PFSK-1 (cell line): ENCODE measurements around the gene DAAM2.

Source experiments
- FOXP2 ChIP-seq: optimal IDR thresholded peaks from 2 replicates; pipeline ENCODE3; 2011; ENCODE audit warnings: borderline replicate concordance, control low read depth, inconsistent platforms; ENCODE audit not compliant: insufficient read depth; ENCODE audit errors: extremely low read length, extremely low read depth
- POLR2AphosphoS5 ChIP-seq: IDR thresholded peaks from 2 replicates; pipeline ENCODE4 v1.6.1; 2012; ENCODE audit warnings: low read depth, mild to moderate bottlenecking, control low read depth, low read length, moderate library complexity
- SIN3A ChIP-seq: IDR thresholded peaks from 2 replicates; pipeline ENCODE4 v1.6.1; 2012; ENCODE audit warnings: mild to moderate bottlenecking, low read length, moderate library complexity, borderline replicate concordance; ENCODE audit not compliant: insufficient read depth
- TAF1 ChIP-seq: IDR thresholded peaks from 2 replicates; pipeline ENCODE4 v1.6.1; 2012; ENCODE audit warnings: low read length, control low read depth, borderline replicate concordance; ENCODE audit not compliant: insufficient read depth
- TF ChIP-seq, protein P1 (sequence below), 2 experiments: IDR thresholded peaks; 2 replicates each; pipeline versions ENCODE4 v1.6.1 to v1.8.0; 2011 to 2012; ENCODE audit warnings: low read depth in 2 of 2, low read length in 2 of 2, control low read depth in 1 of 2, inconsistent platforms in 1 of 2, mild to moderate bottlenecking in 1 of 2, moderate library complexity in 1 of 2; ENCODE audit not compliant: insufficient read depth in 1 of 2

DAAM2 gene

DNA sequence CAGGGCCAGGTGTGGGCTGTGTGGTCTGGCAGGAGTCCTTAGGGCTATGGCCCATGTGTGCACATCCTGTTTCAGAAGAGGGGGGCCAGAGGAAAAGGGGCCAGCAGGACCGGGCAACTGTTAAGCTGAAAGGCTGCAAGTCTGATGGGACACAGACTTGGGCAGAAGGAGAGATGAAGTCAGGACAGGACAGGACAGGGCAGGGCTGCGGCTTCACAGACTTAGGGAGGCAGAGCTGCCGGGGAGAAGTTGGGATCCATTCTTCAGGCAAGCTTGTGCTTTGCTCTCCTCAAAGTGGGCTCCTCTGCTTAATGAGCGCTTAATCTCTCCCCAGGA, 113.4 kb downstream of the DAAM2 start:
- TF ChIP-seq FOXP2: no peak

DNA sequence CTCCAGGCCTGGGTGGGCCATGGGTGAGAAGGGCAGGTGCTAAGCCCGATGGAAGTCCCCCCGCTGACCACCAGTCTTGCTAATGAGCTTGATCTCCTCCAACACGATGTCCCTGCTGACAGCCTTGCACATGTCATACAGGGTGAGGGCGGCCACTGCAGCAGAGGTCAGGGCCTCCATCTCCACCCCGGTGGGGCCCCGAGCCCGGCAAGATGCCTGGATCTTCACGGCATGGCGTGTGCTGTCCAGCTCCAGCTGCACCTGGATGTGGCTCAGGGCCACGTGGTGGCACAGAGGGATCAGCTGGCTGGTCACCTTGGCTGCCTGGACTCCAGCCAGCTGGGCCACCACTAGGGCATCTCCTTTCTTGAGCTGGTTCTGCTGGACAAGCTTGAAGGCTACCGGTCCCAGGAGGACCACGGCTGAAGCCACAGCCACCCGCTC, 114.2 kb downstream of the DAAM2 start:
- TF ChIP-seq TAF1: no peak
- no peak for TF ChIP-seq POLR2AphosphoS5
- TF ChIP-seq, protein P1, sequence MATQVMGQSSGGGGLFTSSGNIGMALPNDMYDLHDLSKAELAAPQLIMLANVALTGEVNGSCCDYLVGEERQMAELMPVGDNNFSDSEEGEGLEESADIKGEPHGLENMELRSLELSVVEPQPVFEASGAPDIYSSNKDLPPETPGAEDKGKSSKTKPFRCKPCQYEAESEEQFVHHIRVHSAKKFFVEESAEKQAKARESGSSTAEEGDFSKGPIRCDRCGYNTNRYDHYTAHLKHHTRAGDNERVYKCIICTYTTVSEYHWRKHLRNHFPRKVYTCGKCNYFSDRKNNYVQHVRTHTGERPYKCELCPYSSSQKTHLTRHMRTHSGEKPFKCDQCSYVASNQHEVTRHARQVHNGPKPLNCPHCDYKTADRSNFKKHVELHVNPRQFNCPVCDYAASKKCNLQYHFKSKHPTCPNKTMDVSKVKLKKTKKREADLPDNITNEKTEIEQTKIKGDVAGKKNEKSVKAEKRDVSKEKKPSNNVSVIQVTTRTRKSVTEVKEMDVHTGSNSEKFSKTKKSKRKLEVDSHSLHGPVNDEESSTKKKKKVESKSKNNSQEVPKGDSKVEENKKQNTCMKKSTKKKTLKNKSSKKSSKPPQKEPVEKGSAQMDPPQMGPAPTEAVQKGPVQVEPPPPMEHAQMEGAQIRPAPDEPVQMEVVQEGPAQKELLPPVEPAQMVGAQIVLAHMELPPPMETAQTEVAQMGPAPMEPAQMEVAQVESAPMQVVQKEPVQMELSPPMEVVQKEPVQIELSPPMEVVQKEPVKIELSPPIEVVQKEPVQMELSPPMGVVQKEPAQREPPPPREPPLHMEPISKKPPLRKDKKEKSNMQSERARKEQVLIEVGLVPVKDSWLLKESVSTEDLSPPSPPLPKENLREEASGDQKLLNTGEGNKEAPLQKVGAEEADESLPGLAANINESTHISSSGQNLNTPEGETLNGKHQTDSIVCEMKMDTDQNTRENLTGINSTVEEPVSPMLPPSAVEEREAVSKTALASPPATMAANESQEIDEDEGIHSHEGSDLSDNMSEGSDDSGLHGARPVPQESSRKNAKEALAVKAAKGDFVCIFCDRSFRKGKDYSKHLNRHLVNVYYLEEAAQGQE (IDR thresholded peaks at IDR 0.05; ENCODE audit: insufficient read depth in 1 of 2, low read depth in 2 of 2, low read length in 2 of 2): no peak
- no peak for TF ChIP-seq FOXP2
- TF ChIP-seq SIN3A: no peak

DNA sequence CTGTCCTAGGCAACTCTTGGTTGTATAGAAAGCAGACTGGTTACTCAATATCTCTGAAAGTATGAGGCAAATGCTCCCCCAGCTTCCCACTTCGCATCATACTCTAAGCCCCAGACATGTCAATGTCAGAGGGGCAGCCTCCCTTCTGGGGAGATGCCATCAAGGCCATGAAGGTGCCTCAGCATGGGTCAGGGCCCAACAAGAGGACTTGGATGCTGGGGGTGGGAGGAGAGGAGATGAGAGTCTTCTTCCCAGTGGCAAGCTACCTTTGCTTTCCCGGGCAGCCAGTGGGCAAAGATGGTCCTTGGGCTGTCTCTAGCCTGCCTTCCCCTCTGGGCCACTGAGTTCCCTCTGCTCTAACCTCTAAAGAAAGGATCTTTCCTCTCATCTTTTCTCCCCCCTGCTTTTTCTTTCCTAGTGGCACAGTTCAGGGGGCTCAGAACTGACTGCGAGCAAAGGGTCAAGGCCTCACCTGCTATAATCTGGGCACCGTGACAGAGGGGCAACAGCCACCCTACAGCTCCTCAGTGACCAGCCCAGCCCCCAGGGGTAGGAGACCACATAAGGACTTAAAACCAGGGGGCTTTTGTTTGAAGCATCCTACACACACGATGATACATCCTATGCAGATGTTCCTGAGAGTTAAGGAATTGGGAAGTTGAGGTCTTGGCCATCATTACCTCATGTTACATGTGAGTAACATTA, 115.8 kb downstream of the DAAM2 start:
- TF ChIP-seq FOXP2 (no peak), TAF1 (no peak), SIN3A (no peak), POLR2AphosphoS5 (no peak)
- TF ChIP-seq, protein P1 (IDR thresholded peaks at IDR 0.05; ENCODE audit: insufficient read depth in 1 of 2, low read depth in 2 of 2, low read length in 2 of 2): no peak

DNA sequence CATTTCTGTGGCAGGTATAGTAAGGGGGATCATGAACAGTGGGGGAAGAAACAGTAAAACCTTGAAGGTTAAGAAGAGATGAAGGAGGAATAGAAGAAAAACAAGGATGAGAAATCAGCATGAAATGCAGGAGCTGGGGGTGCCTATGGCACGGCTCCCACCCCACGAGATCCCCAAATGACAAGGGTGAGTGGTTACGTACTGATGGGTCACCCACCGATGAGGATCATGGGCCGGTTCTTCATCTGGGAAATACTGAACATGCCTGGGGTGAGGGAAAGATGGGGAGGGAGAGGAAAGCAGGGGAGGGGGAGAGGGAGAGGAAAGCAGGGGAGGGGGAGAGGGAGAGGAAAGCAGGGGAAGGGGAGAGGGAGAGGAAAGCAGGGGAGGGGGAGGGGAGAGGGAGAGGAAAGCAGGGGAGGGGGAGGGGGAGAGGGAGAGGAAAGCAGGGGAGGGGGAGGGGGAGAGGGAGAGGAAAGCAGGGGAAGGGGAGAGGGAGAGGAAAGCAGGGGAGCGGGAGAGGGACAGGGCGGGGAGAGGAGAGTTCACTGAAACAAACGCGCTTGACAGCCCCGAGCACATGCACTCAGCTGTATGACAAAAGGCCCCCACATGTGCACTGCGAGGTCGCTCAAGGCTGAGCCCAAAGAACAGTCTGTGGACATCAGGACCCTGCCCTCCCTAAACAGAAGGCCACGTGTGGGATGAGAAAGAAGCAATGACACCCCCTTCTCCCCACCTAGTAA, 116.8 kb downstream of the DAAM2 start:
- no peak for TF ChIP-seq FOXP2
- no peak for TF ChIP-seq POLR2AphosphoS5
- TF ChIP-seq SIN3A: no peak
- no peak for TF ChIP-seq TAF1
- TF ChIP-seq, protein P1 (IDR thresholded peaks at IDR 0.05; ENCODE audit: insufficient read depth in 1 of 2, low read depth in 2 of 2, low read length in 2 of 2): no peak

DNA sequence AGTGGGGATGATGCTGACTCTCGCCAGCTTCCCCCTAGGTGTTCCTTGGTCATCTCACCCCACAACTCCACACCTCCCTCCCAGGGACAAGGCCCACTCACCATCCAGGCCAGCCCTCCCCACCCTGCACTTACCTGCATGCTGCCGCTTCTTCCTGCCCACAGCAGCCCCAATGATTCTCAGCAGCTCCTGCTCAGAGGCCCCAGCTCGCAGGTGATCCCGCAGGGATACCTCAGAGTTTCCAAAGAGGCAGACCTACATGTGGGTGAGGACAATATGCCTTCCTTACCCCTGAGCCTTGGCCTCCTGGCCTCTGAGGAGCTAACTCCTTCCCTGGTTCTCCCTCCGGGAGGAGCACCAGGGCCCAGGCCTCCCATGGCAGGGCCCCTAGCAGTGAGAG, 117.5 kb downstream of the DAAM2 start:
- TF ChIP-seq, protein P1 (IDR thresholded peaks at IDR 0.05; ENCODE audit: insufficient read depth in 1 of 2, low read depth in 2 of 2, low read length in 2 of 2): no peak
- TF ChIP-seq TAF1 (no peak), SIN3A (no peak), FOXP2 (no peak), POLR2AphosphoS5 (no peak)
